Right atrium auricular region (tissue), 2 donors: ENCODE data around the gene SLTM. TPM values are rescaled to one million over a fixed set of nuclear protein-coding genes. Genes with fewer than 3 reads are reported as not detected.
"Not testable (repeated sequence)": the region's sequence is repeated elsewhere in the genome, so short reads cannot be mapped to it uniquely, and the experiment has no call there.

Experiments used
- DNase-seq: peaks from one replicate; pipeline ENCODE4 v3.0.0-alpha.2; 2019; ENCODE audit warnings: low spot score
- H3K27ac ChIP-seq, 2 donors: fragments of 200-600 bp; sonication (generic); 1 replicate in 1 of 2; 2 replicates in 1 of 2; pipeline ENCODE4 v1.5.1; 2016 to 2019
- H3K27me3 ChIP-seq, 2 donors: fragments of 200-600 bp; sonication (generic); one replicate each; pipeline versions ENCODE4 v1.5.1 to v1.6.0; 2017 to 2019
- H3K36me3 ChIP-seq: fragments of 200-600 bp; sonication (generic); one replicate; pipeline ENCODE4 v1.5.1; 2016
- H3K4me1 ChIP-seq, 2 donors: fragments of 200-600 bp; sonication (generic); one replicate each; pipeline versions ENCODE4 v1.5.1 to v1.6.0; 2017 to 2019
- H3K4me3 ChIP-seq, 2 donors: fragments of 200-600 bp; sonication (generic); 1 replicate in 1 of 2; 2 replicates in 1 of 2; pipeline ENCODE4 v1.5.1; 2017 to 2019; ENCODE audit warnings: mild to moderate bottlenecking in 1 of 2, moderate library complexity in 1 of 2
- H3K9me3 ChIP-seq, 2 donors: fragments of 200-600 bp; sonication (generic); one replicate each; pipeline ENCODE4 v1.5.1; 2019
- CTCF ChIP-seq, 2 donors: fragments of 200-600 bp; sonication (generic); IDR thresholded peaks; one replicate each; pipeline ENCODE4 v1.5.1; 2019; ENCODE audit warnings: antibody characterized with exemption in 2 of 2
- total RNA-seq, 2 donors: library from RNA; depleted of rRNA; stranded (reverse); fragments of >200 nt; gene quantifications; one replicate each; pipeline ENCODE4 v1.1.0, GENCODE V29; 2016

Gene SLTM
- total RNA-seq, 2 donors from 2014 or later: 39.9 to 62.3 TPM

- DNase-seq: no peak
- Histone ChIP-seq H3K4me3 (no peak overlapping the region), H3K9me3 (no peaks in the 10 kb centered on the region), H3K27ac (no peak overlapping the region), H3K4me1 (no peaks in the 10 kb centered on the region), H3K36me3 (peaks cover 22% of the 10 kb centered on the region), H3K27me3 (no peaks in the 10 kb centered on the region)
- no peak for TF ChIP-seq CTCF (IDR thresholded peaks at IDR 0.05)
Measured at GRCh38 chr15:58856086-58856485, 77.4 kb downstream of the SLTM start.

- H3K27ac ChIP-seq: no peak overlapping the region
- no peak overlapping the region for H3K4me3 ChIP-seq
- peaks cover 22% of the 10 kb centered on the region for H3K36me3 ChIP-seq
- H3K4me1 ChIP-seq: no peaks in the 10 kb centered on the region
- DNase-seq: no peak
- H3K9me3 ChIP-seq: no peaks in the 10 kb centered on the region
- no peaks in the 10 kb centered on the region for H3K27me3 ChIP-seq
- no peak for TF ChIP-seq CTCF (IDR thresholded peaks at IDR 0.05)
Measured at GRCh38 chr15:58854593-58854992, 78.9 kb downstream of the SLTM start.

GRCh38 chr15:58852347-58852746, 81.1 kb downstream of the SLTM start:
- DNase-seq: no peak
- Histone ChIP-seq H3K36me3 (peaks cover 40% of the 10 kb centered on the region), H3K4me1 (no peaks in the 10 kb centered on the region), H3K27ac (no peak overlapping the region), H3K4me3 (no peak overlapping the region), H3K27me3 (no peaks in the 10 kb centered on the region), H3K9me3 (no peaks in the 10 kb centered on the region)
- TF ChIP-seq CTCF (IDR thresholded peaks at IDR 0.05): no peak

GRCh38 chr15:58851205-58851604, 82.3 kb downstream of the SLTM start:
- H3K4me1 ChIP-seq, H3K27me3 ChIP-seq, H3K9me3 ChIP-seq, H3K4me3 ChIP-seq, DNase-seq, H3K27ac ChIP-seq: not testable (repeated sequence)
- peaks cover 46% of the 10 kb centered on the region for H3K36me3 ChIP-seq

GRCh38 chr15:58842713-58843396, 90.6 kb downstream of the SLTM start:
- DNase-seq: no peak

GRCh38 chr15:58840048-58840447, 93.4 kb downstream of the SLTM start:
- Histone ChIP-seq H3K27me3 (no peaks in the 10 kb centered on the region), H3K36me3 (peaks cover 6% of the 10 kb centered on the region), H3K9me3 (no peaks in the 10 kb centered on the region), H3K4me1 (no peaks in the 10 kb centered on the region), H3K4me3 (no peak overlapping the region), H3K27ac (no peak overlapping the region)
- TF ChIP-seq CTCF (IDR thresholded peaks at IDR 0.05): no peak
- DNase-seq: no peak

More at GRCh38 chr15:58842713-58843396, 90.6 kb downstream of the SLTM start:
- Histone ChIP-seq H3K36me3 (peaks cover 18% of the 10 kb centered on the region), H3K27ac (no peak overlapping the region), H3K4me1 (no peaks in the 10 kb centered on the region), H3K9me3 (no peaks in the 10 kb centered on the region), H3K4me3 (no peak overlapping the region), H3K27me3 (no peaks in the 10 kb centered on the region)
- no peak for TF ChIP-seq CTCF (IDR thresholded peaks at IDR 0.05)
